ENCODE results near the gene SEC23A.

- no peak for TF ChIP-seq CTCF (IDR thresholded peaks at IDR 0.05)
- TF ChIP-seq POLR2A (IDR thresholded peaks at IDR 0.05): no peak
These were observed 618 bp downstream of the SEC23A start for GRCh38 chr14:39102265-39102968.
